Measurements from ENCODE around the gene SCNN1A. TPM values are rescaled to one million over a fixed set of nuclear protein-coding genes. Genes with fewer than 3 reads are reported as not detected.

The SCNN1A gene
- total RNA-seq, 6 donors from 2014 or later: 153 to 594 (median 346) TPM

DNA sequence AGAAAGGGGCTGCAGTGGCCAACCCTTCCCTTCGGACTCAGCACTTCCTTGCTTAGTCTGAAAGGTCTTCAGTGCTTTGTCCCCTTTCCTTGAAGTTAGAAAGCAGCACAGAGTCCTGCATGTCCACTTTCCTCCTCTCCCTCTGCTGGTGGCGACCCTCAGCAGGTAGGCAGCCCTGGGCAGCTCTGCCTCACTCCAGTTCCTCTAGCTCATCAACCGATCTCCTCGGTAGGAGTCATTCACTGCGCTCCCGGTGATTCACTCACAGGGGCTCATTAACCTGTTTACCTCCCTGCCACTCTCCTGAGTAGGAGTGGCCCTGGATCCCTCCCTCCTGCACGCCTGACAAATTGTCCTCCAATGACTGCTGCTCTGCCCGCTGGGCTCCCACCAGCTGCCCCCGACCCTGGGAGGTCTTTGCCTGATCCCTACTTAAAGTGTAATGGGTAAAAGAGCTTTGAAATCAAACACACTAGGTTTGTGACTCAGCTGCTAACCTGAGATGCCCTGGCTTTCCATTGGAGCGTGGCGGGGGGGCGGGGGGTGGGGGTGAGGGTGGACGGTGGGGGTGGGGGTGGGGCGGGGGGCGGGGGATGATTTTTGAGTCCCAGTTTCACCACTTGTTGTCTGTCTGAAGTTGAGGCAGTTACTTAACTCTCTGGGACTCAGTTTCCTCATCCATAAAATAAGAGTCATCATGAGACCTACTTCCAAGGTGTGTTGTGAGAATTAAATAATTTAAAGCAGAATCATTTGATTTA, 4.2 kb downstream of the SCNN1A start:
- WGBS, 2 donors: 68 to 69% methylated on average over 13 to 14 of the region's 15 CpGs
- peak overlapping the region; percentile 82 to 92 (median 88) for H3K27ac ChIP-seq
- no peaks in the 10 kb centered on the region for H3K27me3 ChIP-seq
- no peaks in the 10 kb centered on the region for H3K36me3 ChIP-seq
- H3K9me3 ChIP-seq: no peaks in the 10 kb centered on the region
- peak overlapping the region; percentile 13 to 53 (median 36) for H3K4me3 ChIP-seq
- ATAC-seq (ENCODE audit: low FRiP score in 2 of 2): peak in 1 of 2 donors; percentile 47
- peak; percentile 53 to 88 for DNase-seq
- peaks cover 42 to 58% (median 51%) of the 10 kb centered on the region in 4 donors for H3K4me1 ChIP-seq
- TF ChIP-seq POLR2AphosphoS5 (IDR thresholded peaks at IDR 0.05) (peak in 1 of 2 donors; percentile 49), POLR2A (IDR thresholded peaks at IDR 0.05) (peak in 1 of 4 donors; percentile 61), EP300 (IDR thresholded peaks at IDR 0.05) (no peak)
- TF ChIP-seq, protein P1, sequence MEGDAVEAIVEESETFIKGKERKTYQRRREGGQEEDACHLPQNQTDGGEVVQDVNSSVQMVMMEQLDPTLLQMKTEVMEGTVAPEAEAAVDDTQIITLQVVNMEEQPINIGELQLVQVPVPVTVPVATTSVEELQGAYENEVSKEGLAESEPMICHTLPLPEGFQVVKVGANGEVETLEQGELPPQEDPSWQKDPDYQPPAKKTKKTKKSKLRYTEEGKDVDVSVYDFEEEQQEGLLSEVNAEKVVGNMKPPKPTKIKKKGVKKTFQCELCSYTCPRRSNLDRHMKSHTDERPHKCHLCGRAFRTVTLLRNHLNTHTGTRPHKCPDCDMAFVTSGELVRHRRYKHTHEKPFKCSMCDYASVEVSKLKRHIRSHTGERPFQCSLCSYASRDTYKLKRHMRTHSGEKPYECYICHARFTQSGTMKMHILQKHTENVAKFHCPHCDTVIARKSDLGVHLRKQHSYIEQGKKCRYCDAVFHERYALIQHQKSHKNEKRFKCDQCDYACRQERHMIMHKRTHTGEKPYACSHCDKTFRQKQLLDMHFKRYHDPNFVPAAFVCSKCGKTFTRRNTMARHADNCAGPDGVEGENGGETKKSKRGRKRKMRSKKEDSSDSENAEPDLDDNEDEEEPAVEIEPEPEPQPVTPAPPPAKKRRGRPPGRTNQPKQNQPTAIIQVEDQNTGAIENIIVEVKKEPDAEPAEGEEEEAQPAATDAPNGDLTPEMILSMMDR (IDR thresholded peaks at IDR 0.05): peak in 1 of 6 experiments; percentile 8

DNA sequence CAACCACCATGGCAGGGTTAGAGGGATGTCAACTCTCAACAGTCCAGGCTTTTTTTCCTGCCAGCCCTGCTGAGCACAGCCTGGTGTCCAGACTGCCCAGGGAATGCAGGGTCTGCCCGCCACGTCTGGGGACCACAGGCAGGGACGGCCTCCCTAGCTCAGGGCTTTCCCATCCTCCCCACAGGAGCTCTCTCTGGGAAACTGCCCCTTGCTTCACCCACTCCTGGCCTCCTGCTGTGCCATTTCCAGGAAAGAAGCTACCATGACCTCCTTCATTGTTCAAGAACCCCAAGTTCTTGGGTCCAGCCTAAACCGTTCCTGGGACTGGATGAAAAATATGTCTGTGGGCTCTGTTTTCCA, 4.8 kb downstream of the SCNN1A start:
- no peaks in the 10 kb centered on the region for H3K36me3 ChIP-seq
- peaks cover 36 to 52% (median 45%) of the 10 kb centered on the region in 4 donors for H3K4me1 ChIP-seq
- H3K27me3 ChIP-seq: no peaks in the 10 kb centered on the region
- DNase-seq: no peak
- no peak for ATAC-seq (ENCODE audit: low FRiP score in 2 of 2)
- TF ChIP-seq EP300 (IDR thresholded peaks at IDR 0.05): no peak
- no peak for TF ChIP-seq POLR2A (IDR thresholded peaks at IDR 0.05)
- TF ChIP-seq, protein P1 (IDR thresholded peaks at IDR 0.05): no peak
- TF ChIP-seq POLR2AphosphoS5 (IDR thresholded peaks at IDR 0.05): no peak
- no peaks in the 10 kb centered on the region for H3K9me3 ChIP-seq
- H3K27ac ChIP-seq: peak overlapping the region; percentile 12 to 90 (median 84)
- WGBS, 2 donors: 82 to 88% methylated on average over 4 of the region's 4 CpGs
- H3K4me3 ChIP-seq: peak overlapping the region in 3 of 4 donors; percentile 24 to 32 (median 26)

DNA sequence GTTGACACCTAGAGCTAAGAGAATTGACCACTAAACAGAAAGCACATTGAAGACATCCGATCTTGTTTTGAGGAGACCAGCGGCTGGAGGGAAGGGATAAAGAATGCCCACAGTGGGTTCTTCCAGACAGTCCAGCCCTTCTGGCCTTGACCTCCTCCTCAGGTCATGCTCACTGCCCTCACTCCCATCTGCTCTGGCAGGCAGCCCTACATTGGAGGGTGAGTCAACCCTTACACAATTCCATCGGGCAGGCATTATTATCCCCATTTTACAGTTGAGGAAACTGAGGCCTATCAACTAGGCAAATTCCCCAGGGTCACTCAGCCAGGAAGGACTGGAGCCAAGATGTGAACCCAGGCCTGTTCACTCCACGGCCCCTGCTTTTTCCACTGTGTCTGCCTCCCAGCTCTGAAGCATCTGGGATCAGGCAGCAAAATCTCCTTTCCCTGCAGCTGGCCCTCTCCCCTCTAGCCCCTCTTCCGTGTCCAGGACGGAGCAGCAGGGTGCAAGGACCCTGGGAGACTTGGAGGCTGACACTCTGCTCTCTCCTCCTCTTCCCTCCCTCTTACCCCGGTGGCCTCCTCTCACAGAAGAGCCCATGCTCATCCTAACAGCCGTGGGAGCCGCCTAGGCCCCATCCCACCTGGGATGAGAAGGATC, 5.3 kb downstream of the SCNN1A start:
- H3K27ac ChIP-seq: peak overlapping the region; percentile 12 to 90 (median 84)
- 88% methylated on average over 9 of the region's 9 CpGs for WGBS, 2 donors
- ATAC-seq (ENCODE audit: low FRiP score in 2 of 2) (no peak), DNase-seq (no peak)
- H3K36me3 ChIP-seq: no peaks in the 10 kb centered on the region
- no peak for TF ChIP-seq EP300 (IDR thresholded peaks at IDR 0.05)
- no peak for TF ChIP-seq POLR2A (IDR thresholded peaks at IDR 0.05)
- TF ChIP-seq, protein P1 (IDR thresholded peaks at IDR 0.05): no peak
- no peak for TF ChIP-seq POLR2AphosphoS5 (IDR thresholded peaks at IDR 0.05)
- H3K4me3 ChIP-seq: peak overlapping the region in 3 of 4 donors; percentile 24 to 32 (median 26)
- peaks cover 36 to 51% (median 46%) of the 10 kb centered on the region in 4 donors for H3K4me1 ChIP-seq
- no peaks in the 10 kb centered on the region for H3K9me3 ChIP-seq
- H3K27me3 ChIP-seq: no peaks in the 10 kb centered on the region

DNA sequence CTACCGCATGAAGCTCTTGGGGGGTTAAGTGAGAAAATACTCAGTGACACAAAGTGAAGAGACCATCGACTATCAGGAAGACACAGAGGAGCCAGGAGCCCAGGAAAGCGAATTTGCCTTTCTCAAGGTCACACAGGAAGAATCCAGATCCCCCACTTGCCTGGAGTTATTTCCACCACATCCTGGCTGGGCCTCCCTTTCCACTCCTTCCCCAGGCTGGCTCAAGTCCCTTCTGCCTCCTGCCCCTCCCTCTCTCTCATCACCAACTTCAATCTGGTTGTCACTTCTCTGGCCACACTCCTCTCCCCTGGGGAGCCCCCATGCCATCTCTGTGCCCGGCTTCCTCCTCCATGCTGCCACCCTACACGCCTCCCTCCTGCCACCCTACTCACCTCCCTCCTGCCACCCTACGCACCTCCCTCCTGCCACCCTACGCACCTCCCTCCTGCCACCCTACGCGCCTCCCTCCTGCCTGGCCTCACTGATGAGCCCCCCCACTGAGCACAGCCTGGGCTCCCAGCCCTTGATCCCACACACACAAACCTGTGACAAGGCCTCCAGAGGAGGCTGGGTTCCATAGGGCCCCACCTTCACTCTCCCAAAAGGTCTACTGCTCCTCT, 6.3 kb downstream of the SCNN1A start:
- peaks cover 43 to 61% (median 56%) of the 10 kb centered on the region in 4 donors for H3K4me1 ChIP-seq
- DNase-seq: no peak

More for the DNA sequence above, 6.3 kb downstream of the SCNN1A start:
- Histone ChIP-seq H3K9me3 (no peaks in the 10 kb centered on the region), H3K27me3 (no peaks in the 10 kb centered on the region), H3K36me3 (no peaks in the 10 kb centered on the region), H3K27ac (peak overlapping the region; percentile 32 to 63 (median 60)), H3K4me3 (peak overlapping the region in 1 of 4 donors; percentile 1)
- 84 to 91% methylated on average over 9 of the region's 9 CpGs for WGBS, 2 donors
- no peak for TF ChIP-seq POLR2A (IDR thresholded peaks at IDR 0.05)
- TF ChIP-seq, protein P1 (IDR thresholded peaks at IDR 0.05): no peak
- no peak for ATAC-seq (ENCODE audit: low FRiP score in 2 of 2)

All from upper lobe of left lung (tissue), 6 donors.